Measurements from ENCODE around the gene TNP1. TPM values are rescaled to one million over a fixed set of nuclear protein-coding genes. Genes with fewer than 3 reads are reported as not detected.

Gene TNP1
- total and polyA plus RNA-seq, 2 donors from 2014 or later, result not detected

DNA sequence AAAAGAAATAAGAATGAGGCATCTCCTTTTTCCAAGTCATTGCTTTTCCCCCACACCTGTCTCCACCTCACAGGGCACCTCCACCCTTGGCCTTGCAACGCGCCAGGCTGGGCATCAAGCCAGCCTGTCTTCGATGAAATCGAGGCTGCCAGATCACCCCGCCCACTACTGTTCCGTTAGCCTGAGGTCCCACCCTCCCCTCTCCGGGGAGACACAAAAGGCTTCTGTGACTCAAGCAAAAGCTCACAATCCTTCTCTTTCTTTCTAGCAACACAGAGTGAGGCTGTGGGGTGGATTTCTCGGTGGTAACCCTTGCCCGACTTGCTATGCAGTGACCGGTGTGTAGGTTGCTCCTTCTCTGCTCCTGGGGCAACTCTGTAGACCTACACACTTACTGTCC lies 9.9 kb downstream of the TNP1 start:
- no peaks in the 10 kb centered on the region for H3K9me3 ChIP-seq (ENCODE audit: control insufficient read depth in 2 of 3, insufficient read depth in 1 of 3, low read length in 3 of 3)
- H3K36me3 ChIP-seq (ENCODE audit: control insufficient read depth in 2 of 3, insufficient read depth in 3 of 3, low read length in 3 of 3), result no peaks in the 10 kb centered on the region
- no peak overlapping the region for H3K27ac ChIP-seq (ENCODE audit: low read depth in 2 of 2, low read length in 2 of 2)
- no peaks in the 10 kb centered on the region for H3K27me3 ChIP-seq (ENCODE audit: control insufficient read depth, insufficient read depth, low read length)
- peak in 1 of 5 donors; percentile 83 for DNase-seq
- intact Hi-C loops (cut with DNase I), result no loop called here
- H3K9ac ChIP-seq (ENCODE audit: low read length in 3 of 3), result no peak overlapping the region
- TF ChIP-seq, protein P1, sequence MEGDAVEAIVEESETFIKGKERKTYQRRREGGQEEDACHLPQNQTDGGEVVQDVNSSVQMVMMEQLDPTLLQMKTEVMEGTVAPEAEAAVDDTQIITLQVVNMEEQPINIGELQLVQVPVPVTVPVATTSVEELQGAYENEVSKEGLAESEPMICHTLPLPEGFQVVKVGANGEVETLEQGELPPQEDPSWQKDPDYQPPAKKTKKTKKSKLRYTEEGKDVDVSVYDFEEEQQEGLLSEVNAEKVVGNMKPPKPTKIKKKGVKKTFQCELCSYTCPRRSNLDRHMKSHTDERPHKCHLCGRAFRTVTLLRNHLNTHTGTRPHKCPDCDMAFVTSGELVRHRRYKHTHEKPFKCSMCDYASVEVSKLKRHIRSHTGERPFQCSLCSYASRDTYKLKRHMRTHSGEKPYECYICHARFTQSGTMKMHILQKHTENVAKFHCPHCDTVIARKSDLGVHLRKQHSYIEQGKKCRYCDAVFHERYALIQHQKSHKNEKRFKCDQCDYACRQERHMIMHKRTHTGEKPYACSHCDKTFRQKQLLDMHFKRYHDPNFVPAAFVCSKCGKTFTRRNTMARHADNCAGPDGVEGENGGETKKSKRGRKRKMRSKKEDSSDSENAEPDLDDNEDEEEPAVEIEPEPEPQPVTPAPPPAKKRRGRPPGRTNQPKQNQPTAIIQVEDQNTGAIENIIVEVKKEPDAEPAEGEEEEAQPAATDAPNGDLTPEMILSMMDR (IDR thresholded peaks at IDR 0.05; ENCODE audit: borderline replicate concordance, extremely low read depth, insufficient read depth), result no peak
- no peaks in the 10 kb centered on the region for H3K4me1 ChIP-seq (ENCODE audit: control insufficient read depth in 2 of 3, insufficient read depth in 2 of 3, low read depth in 1 of 3, low read length in 3 of 3)
- FAIRE-seq, result no peak
- H3K4me3 ChIP-seq (ENCODE audit: low read length in 3 of 3), result no peak overlapping the region

DNA sequence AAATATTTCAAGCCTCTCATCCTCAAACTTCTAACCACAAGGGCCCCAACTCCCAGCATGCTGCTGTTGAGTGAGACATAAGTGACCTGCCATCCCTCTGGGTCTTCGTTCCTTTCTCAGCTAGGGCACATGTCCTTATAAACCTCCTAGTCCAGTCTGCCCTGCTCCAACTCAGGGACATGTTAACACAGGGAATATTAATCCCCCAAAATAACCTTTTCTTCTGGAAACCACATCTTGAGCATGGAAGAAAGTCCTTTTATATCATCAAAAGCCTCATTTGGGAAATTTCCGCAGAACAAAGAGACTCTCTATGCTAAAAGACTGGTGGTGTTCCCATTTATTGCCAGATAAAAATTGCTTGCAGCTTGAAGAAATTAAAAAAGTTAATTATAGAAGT lies 14.4 kb downstream of the TNP1 start:
- Histone ChIP-seq H3K27me3 (ENCODE audit: control insufficient read depth, insufficient read depth, low read length) (no peaks in the 10 kb centered on the region), H3K4me1 (ENCODE audit: control insufficient read depth in 2 of 3, insufficient read depth in 2 of 3, low read depth in 1 of 3, low read length in 3 of 3) (no peaks in the 10 kb centered on the region), H3K9me3 (ENCODE audit: control insufficient read depth in 2 of 3, insufficient read depth in 1 of 3, low read length in 3 of 3) (no peaks in the 10 kb centered on the region), H3K4me3 (ENCODE audit: low read length in 3 of 3) (no peak overlapping the region), H3K36me3 (ENCODE audit: control insufficient read depth in 2 of 3, insufficient read depth in 3 of 3, low read length in 3 of 3) (no peaks in the 10 kb centered on the region), H3K9ac (ENCODE audit: low read length in 3 of 3) (no peak overlapping the region), H3K27ac (ENCODE audit: low read depth in 2 of 2, low read length in 2 of 2) (no peak overlapping the region)
- TF ChIP-seq, protein P1 (IDR thresholded peaks at IDR 0.05; ENCODE audit: borderline replicate concordance, extremely low read depth, insufficient read depth), result no peak
- DNase-seq, result no peak
- intact Hi-C loops (cut with DNase I), result no loop called here
- no peak for FAIRE-seq

DNA sequence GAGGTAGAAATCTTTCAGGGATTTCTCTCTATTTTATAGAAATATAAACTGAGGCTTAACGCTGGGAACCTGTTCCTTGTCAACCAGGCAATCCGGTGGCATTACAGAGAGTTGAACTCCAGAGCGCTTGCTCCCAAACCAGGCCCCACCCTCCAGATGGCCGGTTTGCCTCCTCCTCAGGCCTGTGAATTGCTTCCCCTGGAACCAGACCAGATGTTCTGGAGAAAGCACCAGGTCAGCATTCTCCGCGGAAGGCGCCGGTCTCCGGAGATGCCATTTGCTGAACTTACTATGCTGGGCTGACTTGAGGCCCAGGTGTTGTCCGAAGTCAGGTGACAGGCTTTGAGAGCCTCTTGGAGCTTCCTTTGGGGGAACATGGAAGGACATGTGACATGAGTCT lies 17.2 kb downstream of the TNP1 start:
- no peak overlapping the region for H3K27ac ChIP-seq (ENCODE audit: low read depth in 2 of 2, low read length in 2 of 2)
- no peaks in the 10 kb centered on the region for H3K36me3 ChIP-seq (ENCODE audit: control insufficient read depth in 2 of 3, insufficient read depth in 3 of 3, low read length in 3 of 3)
- no peak overlapping the region for H3K4me3 ChIP-seq (ENCODE audit: low read length in 3 of 3)
- TF ChIP-seq, protein P1 (IDR thresholded peaks at IDR 0.05; ENCODE audit: borderline replicate concordance, extremely low read depth, insufficient read depth), result no peak
- FAIRE-seq, result no peak
- DNase-seq, result peak in 3 of 5 donors; percentile 11 to 44 (median 20)
- H3K4me1 ChIP-seq (ENCODE audit: control insufficient read depth in 2 of 3, insufficient read depth in 2 of 3, low read depth in 1 of 3, low read length in 3 of 3), result no peaks in the 10 kb centered on the region
- intact Hi-C loops (cut with DNase I), result no loop called here
- no peaks in the 10 kb centered on the region for H3K27me3 ChIP-seq (ENCODE audit: control insufficient read depth, insufficient read depth, low read length)
- H3K9ac ChIP-seq (ENCODE audit: low read length in 3 of 3), result no peak overlapping the region
- H3K9me3 ChIP-seq (ENCODE audit: control insufficient read depth in 2 of 3, insufficient read depth in 1 of 3, low read length in 3 of 3), result no peaks in the 10 kb centered on the region

DNA sequence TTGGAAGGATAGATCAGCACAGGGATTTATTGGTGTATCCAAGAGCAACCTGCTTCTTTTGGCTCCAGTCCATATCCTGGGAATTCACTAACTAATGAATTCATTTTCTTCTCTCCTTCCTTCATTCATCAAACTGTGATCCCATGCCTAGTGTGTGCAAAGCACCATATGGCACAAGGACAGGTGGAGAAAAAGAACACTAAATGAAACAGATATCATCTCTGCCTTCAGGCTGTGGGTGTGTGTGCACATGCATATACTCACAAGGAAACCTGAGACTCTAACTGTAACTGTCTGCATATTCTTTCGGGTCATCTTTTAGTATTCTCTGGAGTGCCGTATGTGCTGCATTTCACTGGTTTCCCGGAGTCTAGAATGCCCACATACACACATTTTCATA lies 20.2 kb downstream of the TNP1 start:
- Histone ChIP-seq H3K9ac (ENCODE audit: low read length in 3 of 3) (no peak overlapping the region), H3K27ac (ENCODE audit: low read depth in 2 of 2, low read length in 2 of 2) (no peak overlapping the region), H3K27me3 (ENCODE audit: control insufficient read depth, insufficient read depth, low read length) (no peaks in the 10 kb centered on the region), H3K9me3 (ENCODE audit: control insufficient read depth in 2 of 3, insufficient read depth in 1 of 3, low read length in 3 of 3) (no peaks in the 10 kb centered on the region), H3K36me3 (ENCODE audit: control insufficient read depth in 2 of 3, insufficient read depth in 3 of 3, low read length in 3 of 3) (no peaks in the 10 kb centered on the region), H3K4me1 (ENCODE audit: control insufficient read depth in 2 of 3, insufficient read depth in 2 of 3, low read depth in 1 of 3, low read length in 3 of 3) (no peaks in the 10 kb centered on the region), H3K4me3 (ENCODE audit: low read length in 3 of 3) (no peak overlapping the region)
- FAIRE-seq (no peak), DNase-seq (no peak)
- TF ChIP-seq, protein P1 (IDR thresholded peaks at IDR 0.05; ENCODE audit: borderline replicate concordance, extremely low read depth, insufficient read depth), result no peak
- intact Hi-C loops (cut with DNase I), result no loop called here
